ENCODE data around the gene GOLGA8J. TPM values are rescaled to one million over a fixed set of nuclear protein-coding genes. Genes with fewer than 3 reads are reported as not detected.
"Not testable (repeated sequence)": the region's sequence is repeated elsewhere in the genome, so short reads cannot be mapped to it uniquely, and the experiment has no call there.

The GOLGA8J gene
- total RNA-seq, 2 donors from 2014 or later: 0.21 TPM; not detected in 1

GRCh38 chr15:30056166-30056565 lies 26.6 kb upstream of the GOLGA8J start:
- no peak overlapping the region for H3K4me3 Mint-ChIP-seq
- H3K9me3 Mint-ChIP-seq: no peaks in the 10 kb centered on the region
- no peak overlapping the region for H3K27ac Mint-ChIP-seq
- no peaks in the 10 kb centered on the region for H3K36me3 Mint-ChIP-seq
- H3K4me1 Mint-ChIP-seq (ENCODE audit: low read depth in 2 of 2): no peaks in the 10 kb centered on the region
- ATAC-seq: no peak
- DNase-seq (ENCODE audit: low spot score): no peak
- H3K27me3 Mint-ChIP-seq: peaks cover 21 to 32% of the 10 kb centered on the region in 2 donors

GRCh38 chr15:30059771-30060170 lies 23.0 kb upstream of the GOLGA8J start:
- Mint-ChIP-seq H3K36me3 (no peaks in the 10 kb centered on the region), H3K4me3 (no peak overlapping the region), H3K9me3 (no peaks in the 10 kb centered on the region), H3K27ac (no peak overlapping the region), H3K27me3 (peaks cover 7 to 30% of the 10 kb centered on the region in 2 donors), H3K4me1 (ENCODE audit: low read depth in 2 of 2) (no peaks in the 10 kb centered on the region)
- DNase-seq (ENCODE audit: low spot score) (no peak), ATAC-seq (no peak)

- Mint-ChIP-seq H3K9me3 (no peaks in the 10 kb centered on the region), H3K36me3 (no peaks in the 10 kb centered on the region), H3K4me1 (ENCODE audit: low read depth in 2 of 2) (no peaks in the 10 kb centered on the region), H3K27ac (no peak overlapping the region), H3K4me3 (no peak overlapping the region), H3K27me3 (peaks cover 7 to 23% of the 10 kb centered on the region in 2 donors)
- DNase-seq (ENCODE audit: low spot score): no peak
- no peak for ATAC-seq
Observed at GRCh38 chr15:30062881-30063280, 19.9 kb upstream of the GOLGA8J start.

GRCh38 chr15:30063835-30064546 lies 18.8 kb upstream of the GOLGA8J start:
- no peaks in the 10 kb centered on the region for H3K4me1 Mint-ChIP-seq (ENCODE audit: low read depth in 2 of 2)
- no peaks in the 10 kb centered on the region for H3K9me3 Mint-ChIP-seq
- H3K27ac Mint-ChIP-seq: no peak overlapping the region
- H3K36me3 Mint-ChIP-seq: no peaks in the 10 kb centered on the region
- H3K4me3 Mint-ChIP-seq: no peak overlapping the region
- no peak for ATAC-seq
- no peak for DNase-seq (ENCODE audit: low spot score)
- H3K27me3 Mint-ChIP-seq: peaks cover 16 to 25% of the 10 kb centered on the region in 2 donors

- Mint-ChIP-seq H3K4me1 (ENCODE audit: low read depth in 2 of 2) (no peaks in the 10 kb centered on the region), H3K9me3 (no peaks in the 10 kb centered on the region), H3K27me3 (peaks cover 16 to 25% of the 10 kb centered on the region in 2 donors)
Observed at GRCh38 chr15:30065025-30065801, 17.5 kb upstream of the GOLGA8J start.

GRCh38 chr15:30068326-30068725 lies 14.4 kb upstream of the GOLGA8J start:
- no peak overlapping the region for H3K4me3 Mint-ChIP-seq
- no peak for DNase-seq (ENCODE audit: low spot score)
- no peaks in the 10 kb centered on the region for H3K36me3 Mint-ChIP-seq
- no peaks in the 10 kb centered on the region for H3K4me1 Mint-ChIP-seq (ENCODE audit: low read depth in 2 of 2)
- H3K9me3 Mint-ChIP-seq: no peaks in the 10 kb centered on the region
- ATAC-seq: no peak
- H3K27ac Mint-ChIP-seq: no peak overlapping the region
- H3K27me3 Mint-ChIP-seq: peaks cover 20% of the 10 kb centered on the region in 2 donors

More at GRCh38 chr15:30065025-30065801, 17.5 kb upstream of the GOLGA8J start:
- ATAC-seq (no peak), DNase-seq (ENCODE audit: low spot score) (no peak)
- Mint-ChIP-seq H3K36me3 (no peaks in the 10 kb centered on the region), H3K27ac (no peak overlapping the region), H3K4me3 (no peak overlapping the region)

- no peak overlapping the region for H3K4me3 Mint-ChIP-seq
- peaks cover 0 to 3% of the 10 kb centered on the region in 2 donors for H3K4me1 Mint-ChIP-seq (ENCODE audit: low read depth in 2 of 2)
- H3K27ac Mint-ChIP-seq: no peak overlapping the region
- H3K36me3 Mint-ChIP-seq: no peaks in the 10 kb centered on the region
- DNase-seq (ENCODE audit: low spot score) (no peak), ATAC-seq (no peak)
- H3K27me3 Mint-ChIP-seq: peaks cover 28 to 34% of the 10 kb centered on the region in 2 donors
- no peaks in the 10 kb centered on the region for H3K9me3 Mint-ChIP-seq
Observed at GRCh38 chr15:30072630-30073029, 10.1 kb upstream of the GOLGA8J start.

- H3K4me3 Mint-ChIP-seq: no peak overlapping the region
- DNase-seq (ENCODE audit: low spot score) (no peak), ATAC-seq (no peak)
- H3K36me3 Mint-ChIP-seq: no peaks in the 10 kb centered on the region
- no peak overlapping the region for H3K27ac Mint-ChIP-seq
- H3K4me1 Mint-ChIP-seq (ENCODE audit: low read depth in 2 of 2): peaks cover 0 to 3% of the 10 kb centered on the region in 2 donors
- H3K27me3 Mint-ChIP-seq: peaks cover 23 to 34% of the 10 kb centered on the region in 2 donors
- H3K9me3 Mint-ChIP-seq: no peaks in the 10 kb centered on the region
Observed at GRCh38 chr15:30073915-30074314, 8.8 kb upstream of the GOLGA8J start.

- not testable (repeated sequence) for ATAC-seq; H3K36me3 Mint-ChIP-seq; H3K9me3 Mint-ChIP-seq; H3K4me1 Mint-ChIP-seq (ENCODE audit: low read depth in 2 of 2); DNase-seq (ENCODE audit: low spot score); H3K27ac Mint-ChIP-seq; H3K4me3 Mint-ChIP-seq
- peaks cover 15 to 23% of the 10 kb centered on the region in 2 donors for H3K27me3 Mint-ChIP-seq
Observed at GRCh38 chr15:30080816-30081215, 1.9 kb upstream of the GOLGA8J start.

GRCh38 chr15:30097827-30098226 lies 15.1 kb downstream of the GOLGA8J start:
- not testable (repeated sequence) for DNase-seq (ENCODE audit: low spot score); H3K27me3 Mint-ChIP-seq; H3K27ac Mint-ChIP-seq; H3K4me3 Mint-ChIP-seq; H3K9me3 Mint-ChIP-seq; H3K36me3 Mint-ChIP-seq; H3K4me1 Mint-ChIP-seq (ENCODE audit: low read depth in 2 of 2)
- peak; percentile 66 to 68 for ATAC-seq

- not testable (repeated sequence) for H3K36me3 Mint-ChIP-seq; ATAC-seq; DNase-seq (ENCODE audit: low spot score); H3K9me3 Mint-ChIP-seq; H3K4me3 Mint-ChIP-seq; H3K27me3 Mint-ChIP-seq; H3K4me1 Mint-ChIP-seq (ENCODE audit: low read depth in 2 of 2); H3K27ac Mint-ChIP-seq
Observed at GRCh38 chr15:30102890-30103289, 20.1 kb downstream of the GOLGA8J start.

GRCh38 chr15:30103941-30104507 lies 21.3 kb downstream of the GOLGA8J start:
- not testable (repeated sequence) for H3K36me3 Mint-ChIP-seq; H3K9me3 Mint-ChIP-seq; DNase-seq (ENCODE audit: low spot score); H3K4me1 Mint-ChIP-seq (ENCODE audit: low read depth in 2 of 2); H3K27ac Mint-ChIP-seq; H3K4me3 Mint-ChIP-seq; H3K27me3 Mint-ChIP-seq
- peak; percentile 85 to 86 for ATAC-seq

- not testable (repeated sequence) for DNase-seq (ENCODE audit: low spot score); H3K36me3 Mint-ChIP-seq; H3K4me3 Mint-ChIP-seq; ATAC-seq; H3K9me3 Mint-ChIP-seq; H3K27me3 Mint-ChIP-seq; H3K4me1 Mint-ChIP-seq (ENCODE audit: low read depth in 2 of 2); H3K27ac Mint-ChIP-seq
Observed at GRCh38 chr15:30110591-30110990, 27.8 kb downstream of the GOLGA8J start.

- not testable (repeated sequence) for H3K27me3 Mint-ChIP-seq; H3K36me3 Mint-ChIP-seq; H3K27ac Mint-ChIP-seq; H3K4me1 Mint-ChIP-seq (ENCODE audit: low read depth in 2 of 2); H3K9me3 Mint-ChIP-seq; ATAC-seq; H3K4me3 Mint-ChIP-seq; DNase-seq (ENCODE audit: low spot score)
Observed at GRCh38 chr15:30130066-30130465, 47.3 kb downstream of the GOLGA8J start.

Measured in natural killer cell treated with Interleukin-12 subunit alpha and Interleukin-12 subunit beta and Interleukin-15 and Interleukin-18, amount 100 ng/mL, for 72 hours (primary cell).